ENCODE measurements around the gene CA10.

CA10 gene

DNA sequence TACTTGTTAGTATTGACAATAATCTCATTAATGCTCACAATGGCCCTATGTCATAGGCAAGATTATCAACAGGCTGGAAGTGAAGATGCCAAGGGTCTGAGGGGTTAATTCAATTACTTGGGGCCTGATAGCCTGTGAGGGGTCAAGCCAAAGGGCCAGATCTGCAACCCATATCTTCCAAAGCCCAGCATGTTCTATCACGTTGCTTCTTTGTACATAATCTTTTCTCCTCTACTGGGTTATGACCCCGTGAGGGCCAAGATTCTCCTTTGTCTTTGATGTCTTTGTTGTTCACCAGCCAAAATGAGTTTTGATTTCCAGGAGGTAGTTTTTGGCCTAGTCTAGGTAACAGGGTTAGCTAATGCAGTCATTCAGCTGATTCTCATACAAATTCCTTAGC lies 551.0 kb downstream of the CA10 start:
- no peak overlapping the region for H3K27ac ChIP-seq
- no peaks in the 10 kb centered on the region for H3K9me3 ChIP-seq (ENCODE audit: severe bottlenecking)
- TF ChIP-seq, protein P1, sequence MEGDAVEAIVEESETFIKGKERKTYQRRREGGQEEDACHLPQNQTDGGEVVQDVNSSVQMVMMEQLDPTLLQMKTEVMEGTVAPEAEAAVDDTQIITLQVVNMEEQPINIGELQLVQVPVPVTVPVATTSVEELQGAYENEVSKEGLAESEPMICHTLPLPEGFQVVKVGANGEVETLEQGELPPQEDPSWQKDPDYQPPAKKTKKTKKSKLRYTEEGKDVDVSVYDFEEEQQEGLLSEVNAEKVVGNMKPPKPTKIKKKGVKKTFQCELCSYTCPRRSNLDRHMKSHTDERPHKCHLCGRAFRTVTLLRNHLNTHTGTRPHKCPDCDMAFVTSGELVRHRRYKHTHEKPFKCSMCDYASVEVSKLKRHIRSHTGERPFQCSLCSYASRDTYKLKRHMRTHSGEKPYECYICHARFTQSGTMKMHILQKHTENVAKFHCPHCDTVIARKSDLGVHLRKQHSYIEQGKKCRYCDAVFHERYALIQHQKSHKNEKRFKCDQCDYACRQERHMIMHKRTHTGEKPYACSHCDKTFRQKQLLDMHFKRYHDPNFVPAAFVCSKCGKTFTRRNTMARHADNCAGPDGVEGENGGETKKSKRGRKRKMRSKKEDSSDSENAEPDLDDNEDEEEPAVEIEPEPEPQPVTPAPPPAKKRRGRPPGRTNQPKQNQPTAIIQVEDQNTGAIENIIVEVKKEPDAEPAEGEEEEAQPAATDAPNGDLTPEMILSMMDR (IDR thresholded peaks at IDR 0.05; ENCODE audit: low read depth, low read length): no peak
- no peak overlapping the region for H3K4me3 ChIP-seq (ENCODE audit: low read depth, low read length)
- DNase-seq: no peak
- H3K36me3 ChIP-seq: no peaks in the 10 kb centered on the region
- no peaks in the 10 kb centered on the region for H3K27me3 ChIP-seq (ENCODE audit: insufficient read depth, low read depth, severe bottlenecking)

DNA sequence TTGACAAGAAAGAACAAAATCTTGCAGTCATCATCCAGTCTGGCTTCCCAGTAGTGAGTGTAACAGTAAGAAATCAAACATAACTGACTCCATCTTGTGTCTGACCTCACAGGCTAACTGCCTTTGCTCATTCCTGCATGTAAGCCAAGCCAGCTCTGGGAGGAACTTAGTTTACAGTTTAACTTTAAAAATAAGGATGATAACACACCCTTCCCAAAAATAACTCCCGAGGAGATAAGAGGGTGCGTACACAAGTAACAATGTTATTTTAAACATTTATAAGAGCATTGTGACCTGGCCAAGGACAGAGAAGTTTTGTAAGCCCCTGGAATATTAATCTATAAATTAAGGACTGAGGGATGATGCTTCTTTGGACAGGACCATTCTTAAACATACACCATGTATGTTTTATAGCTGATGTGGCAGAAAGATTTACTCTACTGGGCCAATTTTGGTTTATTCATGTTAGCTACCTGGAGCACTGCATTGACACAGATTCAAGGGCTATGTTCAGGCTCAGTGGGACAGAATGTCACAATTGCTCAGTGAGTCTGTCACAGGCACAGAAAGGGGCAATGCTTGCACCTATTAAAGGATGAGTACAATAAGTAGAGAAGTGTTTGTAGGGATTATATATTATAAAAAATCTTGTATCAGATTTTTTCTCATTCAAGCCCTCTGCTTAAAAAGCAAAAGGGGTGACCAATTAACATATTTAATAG lies 554.1 kb downstream of the CA10 start:
- Histone ChIP-seq H3K9me3 (ENCODE audit: severe bottlenecking) (no peaks in the 10 kb centered on the region), H3K4me3 (ENCODE audit: low read depth, low read length) (no peak overlapping the region), H3K36me3 (no peaks in the 10 kb centered on the region), H3K27ac (no peak overlapping the region), H3K27me3 (ENCODE audit: insufficient read depth, low read depth, severe bottlenecking) (no peaks in the 10 kb centered on the region)
- TF ChIP-seq, protein P1 (IDR thresholded peaks at IDR 0.05; ENCODE audit: low read depth, low read length): no peak
- no peak for DNase-seq

DNA sequence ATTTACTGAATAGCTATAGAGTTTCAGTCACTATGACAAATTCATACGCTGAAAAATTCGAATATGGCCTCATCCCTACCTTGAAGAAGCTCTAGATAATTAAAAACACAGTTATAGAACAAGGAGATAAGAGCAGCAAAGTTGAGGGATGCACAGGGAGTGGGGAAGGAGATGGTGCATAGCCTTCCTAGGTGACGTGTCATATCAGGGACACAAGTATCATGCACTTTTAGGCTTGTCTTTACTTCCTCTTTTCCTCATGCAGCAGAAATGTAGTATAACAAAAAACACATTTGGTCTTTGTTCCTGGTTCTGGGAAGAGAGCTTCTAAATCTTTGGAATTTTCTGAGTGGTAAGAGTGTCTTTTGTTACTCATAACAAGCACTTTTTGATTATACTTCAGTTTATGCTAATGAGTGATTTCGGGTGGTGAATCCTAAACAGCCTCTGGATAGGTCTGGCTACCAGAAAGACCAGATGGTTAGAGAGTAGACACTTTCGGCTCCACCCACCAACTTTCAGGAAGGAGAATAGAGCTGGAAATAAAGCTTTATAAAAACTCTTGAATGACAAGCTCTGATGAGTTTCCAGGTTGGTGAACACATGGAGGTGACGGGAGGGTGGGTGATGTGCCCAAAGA lies 556.8 kb downstream of the CA10 start:
- no peak overlapping the region for H3K27ac ChIP-seq
- no peak overlapping the region for H3K4me3 ChIP-seq (ENCODE audit: low read depth, low read length)
- no peaks in the 10 kb centered on the region for H3K9me3 ChIP-seq (ENCODE audit: severe bottlenecking)
- H3K27me3 ChIP-seq (ENCODE audit: insufficient read depth, low read depth, severe bottlenecking): no peaks in the 10 kb centered on the region
- TF ChIP-seq, protein P1 (IDR thresholded peaks at IDR 0.05; ENCODE audit: low read depth, low read length): no peak
- no peak for DNase-seq
- no peaks in the 10 kb centered on the region for H3K36me3 ChIP-seq

DNA sequence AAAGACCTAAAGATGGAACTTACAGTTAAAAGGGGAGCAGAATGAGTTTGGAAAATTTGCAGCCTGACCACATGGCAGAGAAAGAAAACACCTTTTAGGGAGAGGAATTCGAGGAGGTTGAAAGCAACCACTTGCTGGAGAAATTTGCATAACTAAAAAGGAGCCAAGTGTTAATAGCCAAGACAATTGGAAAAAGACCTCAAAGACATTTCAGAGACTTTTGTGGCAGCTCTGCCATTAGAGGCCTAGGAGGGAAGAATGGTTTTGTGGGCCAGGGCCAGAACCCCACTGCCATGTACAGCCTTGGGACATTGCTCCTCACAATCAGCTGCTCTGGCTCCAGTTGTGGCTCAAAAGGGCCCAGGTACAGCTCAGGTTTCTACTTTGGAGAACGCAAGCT lies 559.7 kb downstream of the CA10 start:
- Histone ChIP-seq H3K27ac (no peak overlapping the region), H3K36me3 (no peaks in the 10 kb centered on the region), H3K27me3 (ENCODE audit: insufficient read depth, low read depth, severe bottlenecking) (no peaks in the 10 kb centered on the region), H3K9me3 (ENCODE audit: severe bottlenecking) (no peaks in the 10 kb centered on the region), H3K4me3 (ENCODE audit: low read depth, low read length) (no peak overlapping the region)
- TF ChIP-seq, protein P1 (IDR thresholded peaks at IDR 0.05; ENCODE audit: low read depth, low read length): no peak
- no peak for DNase-seq

DNA sequence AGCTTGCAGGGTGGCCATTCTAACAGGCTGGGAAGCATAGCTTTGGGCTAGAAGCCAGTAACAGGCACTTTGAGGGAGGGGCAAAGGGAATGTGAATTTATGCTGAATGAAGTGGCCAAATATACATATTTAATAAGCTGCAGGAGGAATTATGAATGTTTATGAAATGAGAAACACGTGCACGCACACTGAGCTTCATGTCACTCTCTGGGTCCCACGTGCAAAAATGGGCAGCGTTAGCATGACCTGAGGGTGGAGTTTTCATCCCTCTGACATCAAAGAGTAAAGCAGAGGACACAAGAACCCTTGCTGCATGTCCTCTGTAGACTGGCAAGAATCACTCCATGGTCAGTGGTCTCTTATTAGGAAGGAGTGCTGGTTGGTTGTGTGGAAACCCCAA lies 561.2 kb downstream of the CA10 start:
- no peak for DNase-seq
- Histone ChIP-seq H3K27ac (no peak overlapping the region), H3K36me3 (no peaks in the 10 kb centered on the region), H3K27me3 (ENCODE audit: insufficient read depth, low read depth, severe bottlenecking) (no peaks in the 10 kb centered on the region), H3K4me3 (ENCODE audit: low read depth, low read length) (no peak overlapping the region), H3K9me3 (ENCODE audit: severe bottlenecking) (no peaks in the 10 kb centered on the region)
- TF ChIP-seq, protein P1 (IDR thresholded peaks at IDR 0.05; ENCODE audit: low read depth, low read length): no peak

Measured in WERI-Rb-1 (cell line).